NB4 (cell line): ENCODE measurements around the gene IL21R.

Experiments
- DNase-seq: peaks from one replicate; pipeline ENCODE4 v3.0.0; 2010; ENCODE audit warnings: low read depth
- H3K4me3 ChIP-seq: one replicate; pipeline ENCODE4 v1.5.1; 2011; ENCODE audit warnings: mild to moderate bottlenecking, low read depth, low read length, moderate library complexity
- CTCF ChIP-seq: IDR thresholded peaks from one replicate; pipeline ENCODE4 v1.5.1; 2012; ENCODE audit warnings: low read depth, low read length
- MAX ChIP-seq: IDR thresholded peaks from 2 replicates; pipeline ENCODE4 v1.6.1; 2011; ENCODE audit warnings: low read depth, low read length
- MYC ChIP-seq: IDR thresholded peaks from 2 replicates; pipeline ENCODE4 v1.6.1; 2011; ENCODE audit warnings: low read depth, low read length
- POLR2A ChIP-seq: IDR thresholded peaks from 2 replicates; pipeline ENCODE4 v1.6.1; 2011; ENCODE audit warnings: mild to moderate bottlenecking; ENCODE audit not compliant: insufficient read length; ENCODE audit errors: extremely low read depth

IL21R gene

GRCh38 chr16:27378871-27379481, 23.0 kb upstream of the IL21R start:
- TF ChIP-seq CTCF (no peak), MYC (no peak), MAX (no peak), POLR2A (no peak)

GRCh38 chr16:27379919-27380318, 22.1 kb upstream of the IL21R start:
- no peak for DNase-seq
- no peak overlapping the region for H3K4me3 ChIP-seq
- TF ChIP-seq CTCF (no peak), POLR2A (no peak), MAX (no peak), MYC (no peak)

More at GRCh38 chr16:27378871-27379481, 23.0 kb upstream of the IL21R start:
- no peak overlapping the region for H3K4me3 ChIP-seq
- DNase-seq: peak; percentile 31

- no peak overlapping the region for H3K4me3 ChIP-seq
- no peak for DNase-seq
- no peak for TF ChIP-seq MYC
- TF ChIP-seq MAX: no peak
- no peak for TF ChIP-seq POLR2A
- no peak for TF ChIP-seq CTCF
These were observed 20.7 kb upstream of the IL21R start for GRCh38 chr16:27381236-27381635.

- no peak overlapping the region for H3K4me3 ChIP-seq
- no peak for DNase-seq
- no peak for TF ChIP-seq POLR2A
- no peak for TF ChIP-seq MYC
- no peak for TF ChIP-seq CTCF
- no peak for TF ChIP-seq MAX
These were observed 19.8 kb upstream of the IL21R start for GRCh38 chr16:27381974-27382855.

GRCh38 chr16:27383556-27384243, 18.3 kb upstream of the IL21R start:
- TF ChIP-seq MYC: no peak
- TF ChIP-seq MAX: no peak
- no peak for TF ChIP-seq POLR2A
- no peak for TF ChIP-seq CTCF
- peak; percentile 64 for DNase-seq
- no peak overlapping the region for H3K4me3 ChIP-seq
